Left lung (tissue), 10 donors: ENCODE measurements around the gene SUPT3H. TPM values are rescaled to one million over a fixed set of nuclear protein-coding genes. Genes with fewer than 3 reads are reported as not detected.

Source experiments
- ATAC-seq: fragments of 200-7000 bp; cut with Tn5 transposase; one replicate; pipeline ENCODE4 v1.9.1; 2020; ENCODE audit warnings: moderate library complexity
- DNase-seq, 4 donors: peaks; one replicate each; pipeline ENCODE4 v3.0.0-alpha.2; 2013 to 2020
- H3K27ac ChIP-seq, 2 donors: fragments of 200-600 bp; sonication (generic) in 1 of 2; one replicate each; pipeline versions ENCODE4 v1.5.0 to v1.8.0; 2020 to 2021
- H3K27me3 ChIP-seq, 2 donors: fragments of 200-600 bp; sonication (generic) in 1 of 2; one replicate each; pipeline versions ENCODE4 v1.5.0 to v1.8.0; 2020 to 2021
- H3K36me3 ChIP-seq, 2 donors: fragments of 200-600 bp; sonication (generic) in 1 of 2; one replicate each; pipeline versions ENCODE4 v1.5.0 to v1.8.0; 2020 to 2021
- H3K4me1 ChIP-seq, 2 donors: fragments of 200-600 bp; one replicate each; pipeline ENCODE4 v1.8.0; 2021
- H3K4me3 ChIP-seq, 2 donors: fragments of 200-600 bp; sonication (generic) in 1 of 2; one replicate each; pipeline versions ENCODE4 v1.5.0 to v1.8.0; 2020 to 2021; ENCODE audit warnings: mild to moderate bottlenecking in 1 of 2
- H3K9me3 ChIP-seq, 2 donors: fragments of 200-600 bp; sonication (generic) in 1 of 2; one replicate each; pipeline versions ENCODE4 v1.5.0 to v1.8.0; 2020 to 2021
- CTCF ChIP-seq, 2 donors: fragments of 200-600 bp; sonication (generic) in 1 of 2; IDR thresholded peaks; one replicate each; pipeline versions ENCODE4 v1.5.0 to v1.8.0; 2021; ENCODE audit warnings: antibody characterized with exemption in 2 of 2
- intact Hi-C, 2 donors: fragments of 100-400 bp; cut with DNase I; formaldehyde crosslinking; loops; one replicate each; pipeline versions ENCODE4 v1.11.2 to v1.14.2; 2022
- polyA plus RNA-seq, 6 donors: library from polyadenylated mRNA; unstranded; fragments of 120-200 nt; gene quantifications; one replicate each; pipeline ENCODE4 v1.2.1, GENCODE V29; 2013; ENCODE audit not compliant: insufficient read length in 6 of 6
- total RNA-seq, 2 donors: library from RNA; stranded (reverse); fragmentation: NEBNext Ultra II Directional; extraction: Animal tissue kit (Norgen Biotek cat#: 25700); gene quantifications; one replicate each; pipeline ENCODE4 v1.2.1, GENCODE V29; 2021
- donor health status: DM: no; HTN: yes; CAD: no.
- donor health status: DM: no; HTN: no; CAD: no.

Gene SUPT3H
- total and polyA plus RNA-seq, 8 donors, result 4.7 to 33.0 (median 26.2) TPM

- no peaks in the 10 kb centered on the region for H3K4me1 ChIP-seq
- intact Hi-C loops, result no loop called here
- TF ChIP-seq CTCF (IDR thresholded peaks at IDR 0.05), result no peak
- H3K27me3 ChIP-seq, result no peaks in the 10 kb centered on the region
- H3K27ac ChIP-seq, result no peak overlapping the region
- no peaks in the 10 kb centered on the region for H3K9me3 ChIP-seq
- DNase-seq, result no peak
- ATAC-seq, result no peak
- no peak overlapping the region for H3K4me3 ChIP-seq
- H3K36me3 ChIP-seq, result no peaks in the 10 kb centered on the region
These were observed 445.1 kb downstream of the SUPT3H start for GRCh38 chr6:44932651-44933091.

GRCh38 chr6:44931385-44931784 lies 446.3 kb downstream of the SUPT3H start:
- intact Hi-C loops, result no loop called here
- ATAC-seq (no peak), DNase-seq (no peak)
- Histone ChIP-seq H3K27me3 (no peaks in the 10 kb centered on the region), H3K4me1 (no peaks in the 10 kb centered on the region), H3K4me3 (no peak overlapping the region), H3K27ac (no peak overlapping the region), H3K36me3 (no peaks in the 10 kb centered on the region), H3K9me3 (no peaks in the 10 kb centered on the region)
- no peak for TF ChIP-seq CTCF (IDR thresholded peaks at IDR 0.05)

- DNase-seq (no peak), ATAC-seq (no peak)
- no peak overlapping the region for H3K27ac ChIP-seq
- H3K4me3 ChIP-seq, result no peak overlapping the region
- no peaks in the 10 kb centered on the region for H3K27me3 ChIP-seq
- intact Hi-C loops, result no loop called here
- no peak for TF ChIP-seq CTCF (IDR thresholded peaks at IDR 0.05)
- no peaks in the 10 kb centered on the region for H3K36me3 ChIP-seq
- no peaks in the 10 kb centered on the region for H3K9me3 ChIP-seq
- no peaks in the 10 kb centered on the region for H3K4me1 ChIP-seq
These were observed 451.2 kb downstream of the SUPT3H start for GRCh38 chr6:44926556-44926955.

GRCh38 chr6:44925100-44925739 lies 452.5 kb downstream of the SUPT3H start:
- no peaks in the 10 kb centered on the region for H3K27me3 ChIP-seq
- DNase-seq (peak in 1 of 4 donors; percentile 26), ATAC-seq (peak; percentile 55)
- peaks cover 0 to 2% of the 10 kb centered on the region in 2 donors for H3K4me1 ChIP-seq
- intact Hi-C loops, result no loop called here
- no peak for TF ChIP-seq CTCF (IDR thresholded peaks at IDR 0.05)
- H3K27ac ChIP-seq, result no peak overlapping the region
- no peaks in the 10 kb centered on the region for H3K9me3 ChIP-seq
- no peak overlapping the region for H3K4me3 ChIP-seq
- H3K36me3 ChIP-seq, result no peaks in the 10 kb centered on the region

GRCh38 chr6:44923444-44923843 lies 454.3 kb downstream of the SUPT3H start:
- Histone ChIP-seq H3K4me3 (no peak overlapping the region), H3K9me3 (no peaks in the 10 kb centered on the region), H3K27me3 (no peaks in the 10 kb centered on the region), H3K4me1 (peaks cover 0 to 2% of the 10 kb centered on the region in 2 donors), H3K27ac (no peak overlapping the region), H3K36me3 (no peaks in the 10 kb centered on the region)
- no peak for ATAC-seq
- no peak for TF ChIP-seq CTCF (IDR thresholded peaks at IDR 0.05)
- no peak for DNase-seq
- intact Hi-C loops, result no loop called here
